Glutamatergic neuron (in vitro differentiated cells): ENCODE results near the gene TAS1R1. TPM values are rescaled to one million over a fixed set of nuclear protein-coding genes. Genes with fewer than 3 reads are reported as not detected.
A peak's percentile ranks its signal among the peaks of the same experiment; 100 is the strongest.

Source experiments
- DNase-seq: peaks from one replicate; pipeline ENCODE4 v3.0.0; 2022
- H3K27ac Mint-ChIP-seq: one replicate; pipeline ENCODE4 v1.8.0; 2020; ENCODE audit warnings: mild to moderate bottlenecking, mixed read lengths, inconsistent platforms; ENCODE audit not compliant: unreplicated experiment
- H3K27me3 Mint-ChIP-seq: one replicate; pipeline ENCODE4 v1.8.0; 2020; ENCODE audit warnings: mild to moderate bottlenecking, moderate library complexity, mixed read lengths, inconsistent platforms; ENCODE audit not compliant: unreplicated experiment
- H3K36me3 Mint-ChIP-seq: one replicate; pipeline ENCODE4 v1.8.0; 2020; ENCODE audit warnings: mild to moderate bottlenecking, mixed read lengths, inconsistent platforms; ENCODE audit not compliant: unreplicated experiment
- H3K4me1 Mint-ChIP-seq: one replicate; pipeline ENCODE4 v1.8.0; 2020; ENCODE audit warnings: mild to moderate bottlenecking, low read depth, mixed read lengths, inconsistent platforms; ENCODE audit not compliant: unreplicated experiment
- H3K4me3 Mint-ChIP-seq: one replicate; pipeline ENCODE4 v1.8.0; 2020; ENCODE audit warnings: mild to moderate bottlenecking, mixed read lengths, inconsistent platforms; ENCODE audit not compliant: unreplicated experiment
- H3K9me3 Mint-ChIP-seq: one replicate; pipeline ENCODE4 v1.8.0; 2020; ENCODE audit warnings: mild to moderate bottlenecking, moderate library complexity, mixed read lengths, inconsistent platforms; ENCODE audit not compliant: unreplicated experiment
- CTCF ChIP-seq: fragments of 200-600 bp; sonication (generic); IDR thresholded peaks from one replicate; pipeline ENCODE4 v1.5.0; 2021; ENCODE audit not compliant: partially characterized antibody, unreplicated experiment
- total RNA-seq: library from RNA; stranded (reverse); fragmentation: NEBNext Ultra II Directional; extraction: Animal tissue kit (Norgen Biotek cat#: 25700); gene quantifications from one replicate; pipeline ENCODE4 v1.2.1, GENCODE V29; 2021; ENCODE audit not compliant: unreplicated experiment

Gene TAS1R1
- total RNA-seq, 1 donor from 2014 or later = not detected

GRCh38 chr1:6521536-6521935 is 33.6 kb upstream of the TAS1R1 start:
- no peak overlapping the region for H3K4me3 Mint-ChIP-seq
- H3K9me3 Mint-ChIP-seq = no peaks in the 10 kb centered on the region
- H3K27me3 Mint-ChIP-seq = peaks cover 2% of the 10 kb centered on the region
- TF ChIP-seq CTCF = no peak
- H3K27ac Mint-ChIP-seq = no peak overlapping the region
- DNase-seq = no peak
- H3K4me1 Mint-ChIP-seq = peaks cover 20% of the 10 kb centered on the region
- no peaks in the 10 kb centered on the region for H3K36me3 Mint-ChIP-seq

GRCh38 chr1:6523566-6523965 is 31.5 kb upstream of the TAS1R1 start:
- peak; percentile 37 for TF ChIP-seq CTCF
- H3K4me3 Mint-ChIP-seq = no peak overlapping the region
- H3K27me3 Mint-ChIP-seq = peaks cover 2% of the 10 kb centered on the region
- H3K27ac Mint-ChIP-seq = no peak overlapping the region
- H3K9me3 Mint-ChIP-seq = no peaks in the 10 kb centered on the region
- H3K4me1 Mint-ChIP-seq = peaks cover 15% of the 10 kb centered on the region
- H3K36me3 Mint-ChIP-seq = peaks cover 6% of the 10 kb centered on the region
- no peak for DNase-seq

GRCh38 chr1:6526316-6526715 is 28.8 kb upstream of the TAS1R1 start:
- H3K27ac Mint-ChIP-seq = no peak overlapping the region
- no peaks in the 10 kb centered on the region for H3K4me1 Mint-ChIP-seq
- no peak for TF ChIP-seq CTCF
- no peaks in the 10 kb centered on the region for H3K27me3 Mint-ChIP-seq
- no peaks in the 10 kb centered on the region for H3K9me3 Mint-ChIP-seq
- no peak overlapping the region for H3K4me3 Mint-ChIP-seq
- DNase-seq = no peak
- H3K36me3 Mint-ChIP-seq = peaks cover 6% of the 10 kb centered on the region

GRCh38 chr1:6528492-6528891 is 26.6 kb upstream of the TAS1R1 start:
- H3K36me3 Mint-ChIP-seq = peaks cover 10% of the 10 kb centered on the region
- no peak overlapping the region for H3K27ac Mint-ChIP-seq
- no peak overlapping the region for H3K4me3 Mint-ChIP-seq

GRCh38 chr1:6530504-6531160 is 24.5 kb upstream of the TAS1R1 start:
- no peak overlapping the region for H3K27ac Mint-ChIP-seq
- TF ChIP-seq CTCF = no peak

More at GRCh38 chr1:6528492-6528891, 26.6 kb upstream of the TAS1R1 start:
- H3K9me3 Mint-ChIP-seq = no peaks in the 10 kb centered on the region
- no peaks in the 10 kb centered on the region for H3K4me1 Mint-ChIP-seq
- TF ChIP-seq CTCF = no peak
- no peaks in the 10 kb centered on the region for H3K27me3 Mint-ChIP-seq
- no peak for DNase-seq

More at GRCh38 chr1:6530504-6531160, 24.5 kb upstream of the TAS1R1 start:
- Mint-ChIP-seq H3K4me3 (no peak overlapping the region), H3K9me3 (no peaks in the 10 kb centered on the region), H3K4me1 (no peaks in the 10 kb centered on the region), H3K36me3 (peaks cover 10% of the 10 kb centered on the region), H3K27me3 (no peaks in the 10 kb centered on the region)
- DNase-seq = no peak
